ENCODE measurements around the gene SCML1. TPM values are rescaled to one million over a fixed set of nuclear protein-coding genes. Genes with fewer than 3 reads are reported as not detected.

The SCML1 gene
- total and polyA plus RNA-seq, 10 of the 15 experiments (the other 5 are each of a cell fraction or from before 2014, with no cell fraction given): 0.62 to 48.3 (median 1.6) TPM

- TF ChIP-seq BCLAF1 (IDR thresholded peaks at IDR 0.05) (no peak), RAD21 (IDR thresholded peaks at IDR 0.05; ENCODE audit: insufficient read depth, low read depth, low read length) (no peak)
Measured at GRCh38 chrX:17692709-17693346, 44.5 kb upstream of the SCML1 start (continued).

- in situ Hi-C loops (cut with MboI) (loop anchor here (25.0 kb wide), 1 partner anchor 460 kb away; no protein-coding TSS in a partner anchor), intact Hi-C loops (cut with micrococcal nuclease; ENCODE audit: unreplicated experiment) (no loop called here)
- Histone ChIP-seq H3K9ac (ENCODE audit: control insufficient read depth, insufficient read depth, low read length) (no peak overlapping the region), H4K20me1 (ENCODE audit: control insufficient read depth, insufficient read depth) (no peaks in the 10 kb centered on the region), H3K27me3 (replicated peaks in 1 of 2; ENCODE audit: control insufficient read depth in 2 of 2, insufficient read depth in 2 of 2, low read length in 1 of 2) (no peaks in the 10 kb centered on the region), H3K27ac (ENCODE audit: control insufficient read depth, insufficient read depth) (no peak overlapping the region), H3K4me3 (no peak overlapping the region), H2AFZ (ENCODE audit: control insufficient read depth, low read depth, low read length) (no peak overlapping the region), H3K79me2 (ENCODE audit: control insufficient read depth, insufficient read depth, low read length) (no peaks in the 10 kb centered on the region), H3K36me3 (ENCODE audit: control insufficient read depth in 2 of 2, insufficient read depth in 2 of 2, low read length in 1 of 2) (no peaks in the 10 kb centered on the region), H3K4me2 (ENCODE audit: control insufficient read depth, insufficient read depth) (no peak overlapping the region), H3K4me1 (ENCODE audit: control insufficient read depth, insufficient read depth, low read length) (no peaks in the 10 kb centered on the region), H3K9me3 (replicated peaks; ENCODE audit: control insufficient read depth, insufficient read depth, low read length) (no peaks in the 10 kb centered on the region)
- ATAC-seq (no peak), DNase-seq (ENCODE audit: low read depth, low spot score) (no peak), FAIRE-seq (no peak)
- CTCF ChIA-PET: interaction anchor here (1.1 kb wide), 1 partner anchor 12 kb away, joined by 4 read pairs; no protein-coding TSS in a partner anchor
- RAD21 ChIA-PET (ENCODE audit: unreplicated experiment): no interaction called here
- SMC1A ChIA-PET (ENCODE audit: uncharacterized antibody, unreplicated experiment): no interaction called here
- POLR2A ChIA-PET: no interaction called here
- no TSS peak for BruUV-seq (replicated peaks)
- WGBS (ENCODE audit: insufficient coverage, insufficient replicate concordance, low lambda C conversion rate, missing lambda C conversion rate): 76% methylated on average over 1 of the region's 1 CpG
- TF ChIP-seq TBL1XR1 (IDR thresholded peaks at IDR 0.05; ENCODE audit: low read depth, low read length) (no peak), BMI1 (IDR thresholded peaks at IDR 0.05; ENCODE audit: borderline replicate concordance) (no peak), IRF3 (IDR thresholded peaks at IDR 0.05) (no peak), RAD51 (IDR thresholded peaks at IDR 0.05) (no peak), MTA3 (IDR thresholded peaks at IDR 0.05; ENCODE audit: borderline replicate concordance, low read length) (no peak), POLR2AphosphoS2 (IDR thresholded peaks at IDR 0.05; ENCODE audit: low read depth, low read length) (no peak), SRF (IDR thresholded peaks at IDR 0.05; ENCODE audit: low read depth in 2 of 2, low read length in 2 of 2) (no peak), E2F8 (IDR thresholded peaks at IDR 0.05; ENCODE audit: low read depth, partially characterized antibody) (no peak), CBX5 (IDR thresholded peaks at IDR 0.05; ENCODE audit: low read depth) (no peak), SIX5 (IDR thresholded peaks at IDR 0.05; ENCODE audit: low read depth, low read length, severe bottlenecking) (no peak)
Measured at GRCh38 chrX:17697191-17697590, 40.1 kb upstream of the SCML1 start.
